Stimulated activated CD8-positive, alpha-beta memory T cell treated with anti-CD3 and anti-CD28 coated beads, Interleukin-15, amount 100 ng/mL, for 1 hour (primary cell): ENCODE data around the gene KNDC1.
"Not testable (repeated sequence)": the region's sequence is repeated elsewhere in the genome, so short reads cannot be mapped to it uniquely, and the experiment has no call there.

Source experiments
- DNase-seq: peaks from one replicate; pipeline ENCODE4 v3.0.0-alpha.2; 2020; ENCODE audit warnings: low read depth

The KNDC1 gene

GRCh38 chr10:133260895-133261725 is 101.1 kb downstream of the KNDC1 start:
- DNase-seq, result no peak

- peak; percentile 63 for DNase-seq
Measured at GRCh38 chr10:133261726-133262325, 101.8 kb downstream of the KNDC1 start.

DNA sequence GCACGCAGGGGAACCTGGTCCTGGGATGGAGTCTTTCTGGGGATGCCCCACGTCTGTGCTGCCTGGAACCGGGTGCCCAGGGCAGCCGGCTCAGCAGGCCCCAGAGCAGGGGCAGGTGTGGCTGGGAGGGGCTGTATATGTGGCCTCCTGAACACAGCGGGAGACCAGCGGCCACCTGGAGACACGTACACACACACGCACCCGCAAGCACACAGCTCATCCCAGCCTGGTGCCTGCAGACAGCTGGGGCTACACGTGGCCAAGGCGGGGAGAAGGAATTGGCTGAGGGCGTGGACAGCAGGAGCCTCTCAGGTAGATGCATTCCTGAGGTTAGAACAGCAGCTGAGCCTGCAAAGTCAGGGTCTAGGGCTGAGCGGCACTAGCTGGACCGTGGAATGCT is 102.7 kb downstream of the KNDC1 start:
- DNase-seq, result no peak

DNA sequence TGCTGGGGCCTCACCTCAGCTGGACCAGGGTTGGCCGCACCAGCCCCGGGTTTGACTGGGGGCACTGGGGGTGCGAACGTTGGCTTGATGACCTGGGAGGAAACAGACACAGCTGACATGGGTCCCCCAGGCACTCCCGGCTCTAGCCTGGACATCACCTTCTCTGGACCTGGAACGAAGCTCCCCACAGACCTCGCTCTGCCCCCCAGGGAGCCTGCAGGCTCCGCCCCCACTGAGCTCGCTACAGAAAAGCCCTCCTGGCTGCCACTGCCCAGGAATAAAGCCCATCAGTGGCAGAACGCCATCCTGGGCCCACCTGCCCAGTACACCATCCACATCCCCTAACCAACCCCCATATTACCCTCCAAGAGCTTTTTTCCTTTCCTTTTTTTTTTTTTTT is 103.7 kb downstream of the KNDC1 start:
- DNase-seq, result no peak

- DNase-seq, result no peak
Measured at GRCh38 chr10:133264461-133264860, 104.4 kb downstream of the KNDC1 start.

GRCh38 chr10:133265052-133265451 is 105.0 kb downstream of the KNDC1 start:
- not testable (repeated sequence) for DNase-seq

DNA sequence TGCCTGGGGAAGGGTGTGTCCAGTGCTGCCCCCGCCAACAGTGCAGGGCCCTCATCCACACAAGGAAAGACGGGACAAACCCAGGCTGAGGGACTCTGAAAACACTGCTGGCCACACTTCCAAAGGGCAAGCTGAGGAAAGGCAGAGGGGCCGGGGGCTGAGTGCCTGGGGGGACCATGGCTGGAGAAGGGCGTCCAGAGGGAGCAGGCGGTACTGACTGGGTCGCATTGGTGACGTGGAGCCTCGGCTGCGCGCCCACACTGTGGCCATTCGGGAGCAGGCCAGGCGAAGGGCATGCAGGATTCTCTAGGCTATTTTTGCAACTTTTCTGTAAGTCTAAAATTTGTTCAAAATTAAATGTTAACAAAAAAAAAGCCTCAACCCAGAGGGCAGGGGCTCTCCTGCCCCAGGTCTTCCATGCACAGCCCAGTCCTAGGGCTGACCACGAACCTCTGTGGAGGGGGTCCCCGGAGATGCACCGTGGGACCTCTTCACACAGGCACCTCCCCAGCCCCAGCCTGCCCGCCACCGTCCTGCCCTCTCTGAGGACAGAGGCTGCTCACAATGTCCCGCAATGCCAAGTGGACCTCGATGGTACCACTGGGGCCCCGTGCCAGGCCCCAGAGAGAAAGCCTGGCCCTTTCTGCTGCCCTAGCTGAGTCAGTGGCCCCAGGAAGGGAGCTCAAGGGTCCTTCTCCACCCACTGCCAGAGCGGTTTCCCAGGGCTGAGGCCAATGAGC is 106.2 kb downstream of the KNDC1 start:
- no peak for DNase-seq

DNA sequence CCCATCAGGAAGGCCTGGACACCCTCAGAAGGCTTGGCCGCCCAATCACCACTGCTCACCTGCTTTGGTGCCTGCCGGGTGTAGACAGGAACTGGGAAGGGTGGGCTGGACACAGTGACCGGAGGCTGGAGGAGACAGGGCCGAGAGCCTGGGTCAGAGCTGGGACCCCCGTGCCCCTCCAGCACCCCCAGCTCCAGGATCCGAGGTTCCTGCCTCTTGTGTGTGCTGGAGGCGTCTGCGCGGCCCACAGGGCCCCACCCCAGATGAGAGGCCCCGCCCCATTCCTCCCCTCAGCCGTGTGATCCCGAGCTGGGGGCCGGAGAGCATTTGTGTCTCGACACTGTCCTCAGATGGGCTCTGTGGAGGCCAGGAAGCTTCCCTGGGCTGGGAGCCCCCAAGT is 107.3 kb downstream of the KNDC1 start:
- no peak for DNase-seq

GRCh38 chr10:133267829-133268228 is 107.8 kb downstream of the KNDC1 start:
- DNase-seq, result no peak

DNA sequence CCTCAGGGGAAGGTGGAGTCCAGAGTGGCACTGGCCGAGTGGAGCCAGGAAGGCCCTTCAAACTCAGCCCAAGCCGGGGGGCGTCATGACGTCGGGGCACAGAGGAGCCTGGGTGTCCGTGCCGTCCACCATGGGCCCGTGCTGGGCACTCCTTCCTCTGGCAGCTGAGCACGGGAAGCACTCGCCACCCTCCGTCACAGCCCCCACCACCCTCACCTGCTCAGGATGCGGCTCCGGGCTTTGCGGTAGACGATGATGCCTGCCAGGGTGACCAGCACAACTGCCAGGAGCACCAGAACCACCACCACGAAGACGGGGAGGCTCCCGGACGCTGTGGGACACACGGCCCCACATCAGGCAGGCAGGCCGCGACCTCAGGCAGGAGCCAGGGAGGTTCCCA is 108.5 kb downstream of the KNDC1 start:
- no peak for DNase-seq

DNA sequence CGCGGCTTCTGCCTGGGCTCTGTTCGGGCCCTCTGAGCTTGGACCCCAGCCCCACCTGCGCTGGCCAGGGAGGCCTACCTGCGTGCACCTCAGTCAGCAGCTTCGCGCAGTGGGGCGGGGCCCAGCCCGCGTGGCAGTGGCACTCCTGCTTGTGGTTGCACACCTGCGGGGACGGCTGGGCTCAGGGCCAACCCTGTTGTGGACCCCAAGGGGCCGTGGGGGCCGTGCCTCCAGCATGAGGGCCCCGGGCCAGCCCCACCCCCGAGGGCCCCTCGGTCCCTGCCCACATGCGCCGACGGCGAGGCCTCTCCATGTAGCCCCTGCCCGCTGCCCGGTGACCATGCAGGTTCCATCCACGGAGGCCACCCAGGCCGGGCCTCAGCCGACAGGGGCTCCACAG is 109.3 kb downstream of the KNDC1 start:
- DNase-seq, result no peak

DNA sequence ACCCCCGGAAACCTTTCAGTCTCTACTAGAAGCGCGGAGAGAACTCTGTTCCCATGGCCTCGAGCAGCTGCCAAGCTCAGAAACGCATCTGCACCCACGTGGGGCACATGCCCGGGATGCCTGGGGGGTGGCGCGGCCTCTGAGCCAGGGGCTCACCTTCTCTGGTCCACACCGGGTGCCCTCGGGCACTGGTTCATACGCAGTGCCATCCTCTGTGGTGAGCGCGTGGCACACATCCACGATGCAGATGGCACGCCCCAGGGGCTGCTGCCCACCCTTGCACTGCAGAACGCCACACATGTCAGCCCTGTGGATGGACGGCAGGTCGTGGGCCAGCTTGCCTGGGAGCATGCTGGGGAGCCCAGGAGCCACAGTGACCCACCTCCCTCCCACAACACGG is 110.2 kb downstream of the KNDC1 start:
- no peak for DNase-seq

DNA sequence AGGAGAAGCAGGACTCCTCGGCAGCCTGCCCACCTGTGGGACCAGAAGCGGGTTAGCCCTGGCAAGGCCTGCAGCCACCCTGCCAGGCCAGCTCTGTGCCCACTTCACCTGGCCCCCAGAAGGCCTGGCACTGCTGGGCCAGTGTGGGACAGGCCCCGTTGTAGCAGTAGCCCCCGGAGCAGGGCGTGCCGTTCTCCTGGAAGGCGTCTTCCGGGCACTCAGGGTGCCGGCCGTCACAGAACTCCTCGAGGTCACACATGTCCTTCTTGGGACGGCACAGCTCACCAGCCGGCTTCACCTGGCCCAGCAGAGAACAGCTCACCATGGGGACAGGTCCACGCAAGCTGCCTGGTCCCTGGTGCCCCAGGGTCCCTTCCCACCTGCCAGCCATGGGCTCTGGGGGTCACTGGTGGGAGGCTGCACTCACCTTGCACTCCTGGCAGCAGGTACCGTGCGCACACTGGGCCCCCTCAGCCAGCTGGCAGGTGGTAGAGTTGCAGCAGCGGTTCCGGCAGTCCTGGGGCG is 110.8 kb downstream of the KNDC1 start:
- DNase-seq, result no peak

- DNase-seq, result no peak
Measured at GRCh38 chr10:133271521-133272300, 111.7 kb downstream of the KNDC1 start.

GRCh38 chr10:133272301-133272963 is 112.4 kb downstream of the KNDC1 start:
- no peak for DNase-seq

GRCh38 chr10:133272964-133273420 is 113.0 kb downstream of the KNDC1 start:
- DNase-seq, result no peak

- DNase-seq, result no peak
Measured at GRCh38 chr10:133273534-133274143, 113.6 kb downstream of the KNDC1 start.

DNA sequence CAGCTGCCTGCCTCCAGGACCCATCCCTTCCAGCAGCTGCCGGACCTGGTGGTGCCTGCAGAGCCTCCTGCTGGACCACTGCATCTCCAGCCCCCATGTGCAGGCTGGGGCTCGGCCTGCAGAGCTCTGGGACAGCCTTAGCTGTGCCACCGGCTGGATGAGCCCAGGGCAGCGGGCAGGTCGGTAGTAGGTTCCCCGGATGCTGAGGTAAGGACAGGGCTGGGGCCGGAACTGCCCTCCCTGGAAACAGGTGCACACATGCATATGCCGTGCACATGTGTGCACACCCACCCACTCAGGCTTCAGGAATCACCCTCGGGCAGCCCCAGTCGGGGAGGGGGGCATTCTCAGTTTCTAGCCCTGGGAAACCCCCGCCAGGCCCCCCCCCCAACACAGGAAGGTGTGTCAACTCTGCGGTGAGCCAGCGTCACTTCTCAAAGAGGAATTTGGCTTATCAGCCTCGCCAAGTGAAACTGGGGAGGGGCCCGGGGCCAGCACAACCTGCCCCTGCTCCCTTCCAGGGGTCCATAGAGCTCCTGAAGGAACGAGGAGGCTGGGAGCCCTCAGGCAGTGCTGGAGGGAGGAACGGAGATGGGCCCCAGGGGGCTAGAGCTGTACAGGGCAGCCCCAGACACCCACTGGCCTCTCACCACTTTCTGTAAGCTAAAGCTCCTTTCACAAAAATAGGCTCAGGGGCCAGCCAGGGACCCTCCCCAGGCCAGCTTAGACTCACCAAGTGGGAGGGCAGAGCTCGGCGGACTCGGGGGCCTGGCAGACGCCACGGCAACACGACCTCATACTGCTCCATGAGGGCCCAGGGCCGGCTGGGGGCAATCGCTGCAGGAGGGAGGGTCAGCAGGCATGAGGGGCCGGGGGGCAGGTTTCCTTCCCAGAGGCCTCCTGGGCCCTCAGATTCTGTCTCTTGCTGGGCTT is 115.0 kb downstream of the KNDC1 start:
- peak; percentile 56 for DNase-seq

DNA sequence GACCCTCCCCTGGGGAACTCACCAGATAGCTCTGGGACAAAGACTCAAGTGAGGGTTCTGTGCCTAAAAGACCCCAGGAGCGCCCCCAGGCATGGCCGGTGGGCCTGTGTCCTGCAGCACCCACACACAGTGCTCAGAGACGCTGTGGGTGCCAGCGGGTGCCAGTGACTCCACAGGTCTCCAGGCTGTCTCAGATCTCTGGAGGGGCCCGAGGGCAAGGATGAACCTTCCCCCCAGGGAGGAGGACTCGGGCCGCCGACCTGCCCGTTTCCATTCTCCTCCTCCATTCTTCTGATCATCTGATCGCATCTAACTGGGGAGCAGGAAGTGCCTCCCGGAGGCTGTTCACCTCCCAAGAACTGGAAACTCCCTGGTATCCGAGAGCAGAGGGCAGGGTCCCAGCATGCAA is 115.7 kb downstream of the KNDC1 start:
- no peak for DNase-seq
